Measurements from ENCODE around the gene ACAA1. TPM values are rescaled to one million over a fixed set of nuclear protein-coding genes. Genes with fewer than 3 reads are reported as not detected.

ACAA1 gene
- total RNA-seq, 4 donors from 2014 or later, result 123 to 278 (median 204) TPM

- no peak for DNase-seq
- no peak for TF ChIP-seq CTCF (IDR thresholded peaks at IDR 0.05)
- no peak for TF ChIP-seq EP300 (IDR thresholded peaks at IDR 0.05; ENCODE audit: low read depth)
- TF ChIP-seq POLR2A (IDR thresholded peaks at IDR 0.05), result no peak
- TF ChIP-seq POLR2AphosphoS5 (IDR thresholded peaks at IDR 0.05), result no peak
- intact Hi-C loops (cut with DNase I; ENCODE audit: low total_unique reads) (no loop called here), in situ Hi-C loops (cut with MboI; ENCODE audit: low pct_ligation_motif_present in 1 of 4, low pct_unique_long_range_greater_than_20kb in 1 of 4, low sequenced_read_pairs in 3 of 4) (loop anchor here in 1 of 4 donors (25.0 kb wide), 1 partner anchor 382 kb away; the partner anchor contains the start of gene EXOG)
- no peaks in the 10 kb centered on the region for H3K4me1 ChIP-seq
- H3K4me3 ChIP-seq, result no peak overlapping the region
- peaks cover 9 to 10% of the 10 kb centered on the region in 2 donors for H3K9me3 ChIP-seq
- WGBS, 2 donors (ENCODE audit: low coverage in 1 of 2), result 63 to 83% methylated on average over 1 of the region's 1 CpG
- no peak overlapping the region for H3K27ac ChIP-seq
- no peaks in the 10 kb centered on the region for H3K27me3 ChIP-seq
- H3K36me3 ChIP-seq, result no peaks in the 10 kb centered on the region
These were observed 31.4 kb downstream of the ACAA1 start for GRCh38 chr3:38105525-38105924.

- in situ Hi-C loops (cut with MboI; ENCODE audit: low pct_ligation_motif_present in 1 of 4, low pct_unique_long_range_greater_than_20kb in 1 of 4, low sequenced_read_pairs in 3 of 4), result loop anchor here in 1 of 4 donors (25.0 kb wide), 1 partner anchor 385 kb away; the partner anchor contains the start of gene EXOG
These were observed 34.5 kb downstream of the ACAA1 start for GRCh38 chr3:38102444-38102814.

GRCh38 chr3:38101811-38102443 is 35.0 kb downstream of the ACAA1 start:
- intact Hi-C loops (cut with DNase I; ENCODE audit: low total_unique reads), result no loop called here
- H3K4me3 ChIP-seq, result no peak overlapping the region
- 84 to 96% methylated on average over 2 to 6 of the region's 6 CpGs for WGBS, 2 donors (ENCODE audit: low coverage in 1 of 2)
- H3K4me1 ChIP-seq, result no peaks in the 10 kb centered on the region
- in situ Hi-C loops (cut with MboI; ENCODE audit: low pct_ligation_motif_present in 1 of 4, low pct_unique_long_range_greater_than_20kb in 1 of 4, low sequenced_read_pairs in 3 of 4), result loop anchor here in 1 of 4 donors (25.0 kb wide), 1 partner anchor 385 kb away; the partner anchor contains the start of gene EXOG
- TF ChIP-seq POLR2AphosphoS5 (IDR thresholded peaks at IDR 0.05), result no peak
- TF ChIP-seq EP300 (IDR thresholded peaks at IDR 0.05; ENCODE audit: low read depth), result no peak
- no peak for TF ChIP-seq POLR2A (IDR thresholded peaks at IDR 0.05)
- TF ChIP-seq CTCF (IDR thresholded peaks at IDR 0.05), result no peak
- H3K27me3 ChIP-seq, result no peaks in the 10 kb centered on the region
- H3K36me3 ChIP-seq, result no peaks in the 10 kb centered on the region
- no peak for DNase-seq
- H3K9me3 ChIP-seq, result peaks cover 9 to 10% of the 10 kb centered on the region in 2 donors
- H3K27ac ChIP-seq, result no peak overlapping the region

More at GRCh38 chr3:38102444-38102814, 34.5 kb downstream of the ACAA1 start:
- 50 to 78% methylated on average over 1 of the region's 1 CpG for WGBS, 2 donors (ENCODE audit: low coverage in 1 of 2)
- Histone ChIP-seq H3K36me3 (no peaks in the 10 kb centered on the region), H3K9me3 (peaks cover 9 to 10% of the 10 kb centered on the region in 2 donors), H3K4me1 (no peaks in the 10 kb centered on the region), H3K4me3 (no peak overlapping the region), H3K27ac (no peak overlapping the region), H3K27me3 (no peaks in the 10 kb centered on the region)
- no peak for DNase-seq
- intact Hi-C loops (cut with DNase I; ENCODE audit: low total_unique reads), result no loop called here
- TF ChIP-seq POLR2A (IDR thresholded peaks at IDR 0.05) (no peak), EP300 (IDR thresholded peaks at IDR 0.05; ENCODE audit: low read depth) (no peak), CTCF (IDR thresholded peaks at IDR 0.05) (no peak), POLR2AphosphoS5 (IDR thresholded peaks at IDR 0.05) (no peak)

DNA sequence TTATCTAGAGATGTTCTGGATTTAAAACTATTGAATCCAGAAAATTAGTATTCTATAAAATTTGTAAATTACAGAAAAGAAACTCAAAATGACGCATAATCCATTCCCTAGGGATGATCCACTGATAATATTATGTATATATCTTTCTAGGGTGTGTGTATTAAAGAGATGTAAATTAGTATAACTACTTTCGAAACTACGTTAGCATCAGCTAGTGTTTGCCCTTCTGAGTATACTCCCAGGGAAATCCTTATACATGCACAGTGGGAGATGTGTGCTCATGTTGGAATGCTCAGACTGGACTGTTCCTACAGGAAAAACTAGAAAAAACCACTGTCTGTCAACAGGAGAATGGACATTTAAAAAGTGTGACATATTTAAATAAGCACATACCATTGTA is 36.4 kb downstream of the ACAA1 start:
- H3K27ac ChIP-seq, result no peak overlapping the region
- H3K27me3 ChIP-seq, result no peaks in the 10 kb centered on the region
- in situ Hi-C loops (cut with MboI; ENCODE audit: low pct_ligation_motif_present in 1 of 4, low pct_unique_long_range_greater_than_20kb in 1 of 4, low sequenced_read_pairs in 3 of 4) (loop anchor here in 1 of 4 donors (25.0 kb wide), 1 partner anchor 387 kb away; the partner anchor contains the start of gene EXOG), intact Hi-C loops (cut with DNase I; ENCODE audit: low total_unique reads) (no loop called here)
- TF ChIP-seq POLR2A (IDR thresholded peaks at IDR 0.05), result no peak
- TF ChIP-seq EP300 (IDR thresholded peaks at IDR 0.05; ENCODE audit: low read depth), result no peak
- no peak for TF ChIP-seq CTCF (IDR thresholded peaks at IDR 0.05)
- TF ChIP-seq POLR2AphosphoS5 (IDR thresholded peaks at IDR 0.05), result no peak
- peaks cover 5 to 8% of the 10 kb centered on the region in 2 donors for H3K9me3 ChIP-seq
- no peak overlapping the region for H3K4me3 ChIP-seq
- 79 to 92% methylated on average over 3 of the region's 3 CpGs for WGBS, 2 donors (ENCODE audit: low coverage in 1 of 2)
- H3K36me3 ChIP-seq, result no peaks in the 10 kb centered on the region
- no peak for DNase-seq
- H3K4me1 ChIP-seq, result no peaks in the 10 kb centered on the region

Data from transverse colon (tissue), 4 donors.